Measurements from ENCODE around the gene ACTN3. TPM values are rescaled to one million over a fixed set of nuclear protein-coding genes. Genes with fewer than 3 reads are reported as not detected.

The ACTN3 gene
- total and polyA plus RNA-seq, 2 experiments from 2014 or later = 6.3 to 7.3 TPM

GRCh38 chr11:66569076-66569475 lies 22.4 kb downstream of the ACTN3 start:
- DNase-seq (ENCODE audit: low spot score) (no peak), ATAC-seq (no peak)
- Histone ChIP-seq H3F3A (replicated peaks; ENCODE audit: low read depth) (peaks cover 11% of the 10 kb centered on the region; the same call in 1 of the 2 replicates), H3K9me2 (ENCODE audit: insufficient read depth) (no peaks in the 10 kb centered on the region), H3K4me1 (ENCODE audit: insufficient read depth) (peaks cover 23% of the 10 kb centered on the region), H3K27ac (ENCODE audit: low read depth) (peak overlapping the region; percentile 92), H2AFZ (peak overlapping the region; percentile 91), H4K20me1 (replicated peaks; ENCODE audit: insufficient read depth) (no peaks in the 10 kb centered on the region), H3K4me3 (no peak overlapping the region), H3K79me2 (replicated peaks; ENCODE audit: insufficient read depth) (no peaks in the 10 kb centered on the region), H3K4me2 (no peak overlapping the region), H3K27me3 (ENCODE audit: insufficient read depth) (peaks cover 6% of the 10 kb centered on the region; the same call in 1 of the 2 replicates), H3K36me3 (ENCODE audit: insufficient read depth) (no peaks in the 10 kb centered on the region)
- H3K27ac Mint-ChIP-seq = no peak overlapping the region
- TF ChIP-seq POLR2AphosphoS5 (IDR thresholded peaks at IDR 0.05; ENCODE audit: low read depth) = no peak
- TF ChIP-seq NANOG (IDR thresholded peaks at IDR 0.05; ENCODE audit: borderline replicate concordance) = no peak
- H3K36me3 Mint-ChIP-seq (ENCODE audit: low read depth) = peaks cover 15% of the 10 kb centered on the region
- peaks cover 23% of the 10 kb centered on the region for H3K9me3 Mint-ChIP-seq
- peaks cover 21% of the 10 kb centered on the region for H3K4me1 Mint-ChIP-seq
- peaks cover 23% of the 10 kb centered on the region for H3K27me3 Mint-ChIP-seq (ENCODE audit: insufficient read depth, low read depth, poor library complexity)
- no peak overlapping the region for H3K4me3 Mint-ChIP-seq

- Mint-ChIP-seq H3K27ac (peak overlapping the region; percentile 86), H3K27me3 (ENCODE audit: insufficient read depth, low read depth, poor library complexity) (peaks cover 25% of the 10 kb centered on the region), H3K4me3 (peak overlapping the region; percentile 1; the same call in 1 of the 3 replicates), H3K4me1 (peaks cover 21% of the 10 kb centered on the region), H3K36me3 (ENCODE audit: low read depth) (peaks cover 27% of the 10 kb centered on the region), H3K9me3 (peaks cover 35% of the 10 kb centered on the region)
- Histone ChIP-seq H3K27me3 (ENCODE audit: insufficient read depth) (peaks cover 6% of the 10 kb centered on the region; the same call in 1 of the 2 replicates), H3K4me3 (no peak overlapping the region), H3K27ac (ENCODE audit: low read depth) (peak overlapping the region; percentile 92), H3K79me2 (replicated peaks; ENCODE audit: insufficient read depth) (no peaks in the 10 kb centered on the region), H3F3A (replicated peaks; ENCODE audit: low read depth) (peaks cover 11% of the 10 kb centered on the region; the same call in 1 of the 2 replicates), H3K4me2 (peak overlapping the region; percentile 40; the same call in 1 of the 2 replicates), H3K9me2 (ENCODE audit: insufficient read depth) (no peaks in the 10 kb centered on the region), H3K36me3 (ENCODE audit: insufficient read depth) (no peaks in the 10 kb centered on the region), H4K20me1 (replicated peaks; ENCODE audit: insufficient read depth) (no peaks in the 10 kb centered on the region), H2AFZ (no peak overlapping the region), H3K4me1 (ENCODE audit: insufficient read depth) (peaks cover 23% of the 10 kb centered on the region)
- ATAC-seq (peak; percentile 47), DNase-seq (ENCODE audit: low spot score) (peak; percentile 68)
- peak; percentile 32; the same call in 1 of the 2 replicates for TF ChIP-seq CREB1 (CRISPR knock-in tag; IDR thresholded peaks at IDR 0.05; ENCODE audit: low read depth)
- TF ChIP-seq STAT1 (IDR thresholded peaks at IDR 0.05; ENCODE audit: unreplicated experiment) = no peak
- TF ChIP-seq ZNF114 (CRISPR knock-in tag; IDR thresholded peaks at IDR 0.05) = no peak
- no peak for TF ChIP-seq ZNF331 (CRISPR knock-in tag; IDR thresholded peaks at IDR 0.05; ENCODE audit: low read depth)
- no peak for TF ChIP-seq POLR2AphosphoS5 (IDR thresholded peaks at IDR 0.05; ENCODE audit: low read depth)
- TF ChIP-seq EZH2 (IDR thresholded peaks at IDR 0.05; ENCODE audit: low read depth, unreplicated experiment) = no peak
- no peak for TF ChIP-seq EZH2phosphoT487 (IDR thresholded peaks at IDR 0.05; ENCODE audit: unreplicated experiment)
- no peak for TF ChIP-seq CTCF (conservative IDR thresholded peaks at IDR 0.05; ENCODE audit: low read depth in 2 of 2)
- no peak for TF ChIP-seq ETS1 (IDR thresholded peaks at IDR 0.05)
- no peak for TF ChIP-seq JUNB (IDR thresholded peaks at IDR 0.05; ENCODE audit: unreplicated experiment)
- TF ChIP-seq ZNF462 (CRISPR knock-in tag; IDR thresholded peaks at IDR 0.05) = 0 out of 2 replicates have a peak, but pooled peaks have one; percentile 34
Observed at GRCh38 chr11:66570079-66570849, 23.6 kb downstream of the ACTN3 start.

Measured in GM23338 (cell line).